Measurements from ENCODE around the gene SLC5A5.
"Not testable (repeated sequence)": the region's sequence is repeated elsewhere in the genome, so short reads cannot be mapped to it uniquely, and the experiment has no call there.

GRCh38 chr19:17887221-17887620 lies 15.5 kb downstream of the SLC5A5 start:
- not testable (repeated sequence) for TF ChIP-seq ELF4 (IDR thresholded peaks at IDR 0.05); BHLHE40 (IDR thresholded peaks at IDR 0.05; ENCODE audit: borderline replicate concordance); SP1 (IDR thresholded peaks at IDR 0.05); FOXA1 (IDR thresholded peaks at IDR 0.05); ARNT (IDR thresholded peaks at IDR 0.05)

Measured in HEK293T (cell line).